HCT116 (cell line): ENCODE measurements around the gene MVK.

ENCODE experiments used
- EGR1 ChIP-seq: IDR thresholded peaks from 2 replicates; pipeline ENCODE4 v1.6.1; 2012; ENCODE audit warnings: low read depth
- EZH2 ChIP-seq: fragments of 200-600 bp; sonication (generic); IDR thresholded peaks from 2 replicates; pipeline ENCODE4 v1.6.1; 2017; ENCODE audit warnings: antibody characterized with exemption, mixed run types
- EZH2phosphoT487 ChIP-seq: fragments of 200-600 bp; IDR thresholded peaks from 2 replicates; pipeline ENCODE4 v1.6.1; 2018; ENCODE audit warnings: antibody characterized with exemption, borderline replicate concordance
- POLR2A ChIP-seq: IDR thresholded peaks from 2 replicates; pipeline ENCODE4 v1.7.0; 2011; ENCODE audit warnings: borderline replicate concordance; ENCODE audit not compliant: insufficient read depth, insufficient read length; ENCODE audit errors: extremely low read depth
- SP1 ChIP-seq: IDR thresholded peaks from 2 replicates; pipeline ENCODE4 v1.6.1; 2012; ENCODE audit warnings: low read depth
- SRF ChIP-seq: IDR thresholded peaks from 2 replicates; pipeline ENCODE4 v1.6.1; 2012; ENCODE audit warnings: low read depth
- TCF7L2 ChIP-seq: IDR thresholded peaks from 2 replicates; pipeline ENCODE4 v1.7.0; 2011; ENCODE audit warnings: borderline replicate concordance, inconsistent platforms; ENCODE audit not compliant: insufficient read depth, insufficient read length; ENCODE audit errors: extremely low read depth
- YY1 ChIP-seq: IDR thresholded peaks from 2 replicates; pipeline ENCODE4 v1.6.1; 2011; ENCODE audit warnings: low read length, low read depth, moderate library complexity, mild to moderate bottlenecking; ENCODE audit not compliant: insufficient replicate concordance; ENCODE audit errors: extremely low read depth
- ZNF274 ChIP-seq: fragments of 200-500 bp; sonication (Bioruptor generic); IDR thresholded peaks from 2 replicates; pipeline ENCODE4 v1.6.1; 2014; ENCODE audit warnings: mild to moderate bottlenecking, low read depth, low read length, inconsistent platforms
- TF ChIP-seq, protein P1 (sequence below): IDR thresholded peaks from 2 replicates; pipeline ENCODE4 v1.6.1; 2011; ENCODE audit warnings: mild to moderate bottlenecking, low read length, moderate library complexity; ENCODE audit not compliant: insufficient replicate concordance; ENCODE audit errors: extremely low read depth
- TF ChIP-seq, protein P2 (sequence below), 3 experiments: fragments of 200-600 bp in 1 of 3; sonication (generic) in 1 of 3; IDR thresholded peaks in 2 of 3; conservative IDR thresholded peaks in 1 of 3; 2 replicates each; pipeline ENCODE4 v1.5.1; 2012 to 2017; ENCODE audit warnings: low read depth in 2 of 3, low read length in 2 of 3, antibody characterized with exemption in 1 of 3, borderline replicate concordance in 1 of 3, control low read depth in 1 of 3, mild to moderate bottlenecking in 1 of 3, mixed read lengths in 1 of 3, mixed run types in 1 of 3, moderate library complexity in 1 of 3; ENCODE audit not compliant: insufficient read depth in 1 of 3

DNA sequence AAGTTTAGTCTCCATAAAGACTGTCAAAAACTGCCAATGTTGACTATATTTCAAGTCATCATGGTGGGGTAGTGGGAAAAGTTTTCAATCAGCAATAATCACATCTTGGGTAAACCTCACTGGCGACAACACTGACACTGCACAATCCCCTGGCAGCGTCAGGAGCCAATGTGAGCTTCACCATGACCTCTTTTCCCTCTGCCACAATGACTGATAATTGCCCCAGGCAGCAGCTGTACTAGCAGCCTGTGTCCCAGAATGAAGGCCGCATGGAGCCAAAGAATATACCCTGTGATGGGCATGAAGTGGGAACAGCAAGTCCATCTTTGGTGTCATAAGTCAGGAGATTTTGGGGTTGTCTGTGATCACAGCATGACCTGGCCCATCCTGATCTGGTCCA, 5.6 kb upstream of the MVK start:
- TF ChIP-seq, protein P1, sequence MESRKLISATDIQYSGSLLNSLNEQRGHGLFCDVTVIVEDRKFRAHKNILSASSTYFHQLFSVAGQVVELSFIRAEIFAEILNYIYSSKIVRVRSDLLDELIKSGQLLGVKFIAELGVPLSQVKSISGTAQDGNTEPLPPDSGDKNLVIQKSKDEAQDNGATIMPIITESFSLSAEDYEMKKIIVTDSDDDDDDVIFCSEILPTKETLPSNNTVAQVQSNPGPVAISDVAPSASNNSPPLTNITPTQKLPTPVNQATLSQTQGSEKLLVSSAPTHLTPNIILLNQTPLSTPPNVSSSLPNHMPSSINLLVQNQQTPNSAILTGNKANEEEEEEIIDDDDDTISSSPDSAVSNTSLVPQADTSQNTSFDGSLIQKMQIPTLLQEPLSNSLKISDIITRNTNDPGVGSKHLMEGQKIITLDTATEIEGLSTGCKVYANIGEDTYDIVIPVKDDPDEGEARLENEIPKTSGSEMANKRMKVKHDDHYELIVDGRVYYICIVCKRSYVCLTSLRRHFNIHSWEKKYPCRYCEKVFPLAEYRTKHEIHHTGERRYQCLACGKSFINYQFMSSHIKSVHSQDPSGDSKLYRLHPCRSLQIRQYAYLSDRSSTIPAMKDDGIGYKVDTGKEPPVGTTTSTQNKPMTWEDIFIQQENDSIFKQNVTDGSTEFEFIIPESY, result no peak
- no peak for TF ChIP-seq EZH2phosphoT487
- TF ChIP-seq, protein P2, sequence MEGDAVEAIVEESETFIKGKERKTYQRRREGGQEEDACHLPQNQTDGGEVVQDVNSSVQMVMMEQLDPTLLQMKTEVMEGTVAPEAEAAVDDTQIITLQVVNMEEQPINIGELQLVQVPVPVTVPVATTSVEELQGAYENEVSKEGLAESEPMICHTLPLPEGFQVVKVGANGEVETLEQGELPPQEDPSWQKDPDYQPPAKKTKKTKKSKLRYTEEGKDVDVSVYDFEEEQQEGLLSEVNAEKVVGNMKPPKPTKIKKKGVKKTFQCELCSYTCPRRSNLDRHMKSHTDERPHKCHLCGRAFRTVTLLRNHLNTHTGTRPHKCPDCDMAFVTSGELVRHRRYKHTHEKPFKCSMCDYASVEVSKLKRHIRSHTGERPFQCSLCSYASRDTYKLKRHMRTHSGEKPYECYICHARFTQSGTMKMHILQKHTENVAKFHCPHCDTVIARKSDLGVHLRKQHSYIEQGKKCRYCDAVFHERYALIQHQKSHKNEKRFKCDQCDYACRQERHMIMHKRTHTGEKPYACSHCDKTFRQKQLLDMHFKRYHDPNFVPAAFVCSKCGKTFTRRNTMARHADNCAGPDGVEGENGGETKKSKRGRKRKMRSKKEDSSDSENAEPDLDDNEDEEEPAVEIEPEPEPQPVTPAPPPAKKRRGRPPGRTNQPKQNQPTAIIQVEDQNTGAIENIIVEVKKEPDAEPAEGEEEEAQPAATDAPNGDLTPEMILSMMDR (IDR thresholded peaks at IDR 0.05 in 2 of 3, conservative IDR thresholded peaks at IDR 0.05 in 1 of 3; ENCODE audit: borderline replicate concordance in 1 of 3, insufficient read depth in 1 of 3, low read depth in 2 of 3, low read length in 2 of 3), result no peak
- no peak for TF ChIP-seq POLR2A
- TF ChIP-seq EZH2, result no peak
- TF ChIP-seq SP1, result no peak
- TF ChIP-seq TCF7L2, result no peak
- no peak for TF ChIP-seq SRF
- TF ChIP-seq EGR1, result no peak
- TF ChIP-seq ZNF274, result no peak
- no peak for TF ChIP-seq YY1
